Measurements from ENCODE around the gene BANK1.

- no peak for TF ChIP-seq MAX (IDR thresholded peaks at IDR 0.05)
- TF ChIP-seq TAF1 (IDR thresholded peaks at IDR 0.05; ENCODE audit: low read depth): no peak
- TF ChIP-seq RAD21 (IDR thresholded peaks at IDR 0.05; ENCODE audit: low read depth): no peak
- no peak for TF ChIP-seq REST (IDR thresholded peaks at IDR 0.05; ENCODE audit: low read depth)
- TF ChIP-seq EP300 (IDR thresholded peaks at IDR 0.05; ENCODE audit: borderline replicate concordance): peak; percentile 75; the same call in 1 of the 2 replicates
- TF ChIP-seq FOXM1 (IDR thresholded peaks at IDR 0.05; ENCODE audit: borderline replicate concordance, low read depth): peak; percentile 60; the same call in 1 of the 2 replicates
- no peak for TF ChIP-seq CEBPB (IDR thresholded peaks at IDR 0.05)
- no peak for TF ChIP-seq CREB1 (IDR thresholded peaks at IDR 0.05; ENCODE audit: low read depth)
- no peak for TF ChIP-seq YY1 (IDR thresholded peaks at IDR 0.05; ENCODE audit: low read depth)
- TF ChIP-seq TEAD4 (IDR thresholded peaks at IDR 0.05): peak; percentile 78
- no peak for TF ChIP-seq ZBTB7A (IDR thresholded peaks at IDR 0.05; ENCODE audit: low read depth)
- TF ChIP-seq TCF12 (IDR thresholded peaks at IDR 0.05; ENCODE audit: low read depth): no peak
- peak; percentile 51 for TF ChIP-seq NFIC (IDR thresholded peaks at IDR 0.05)
- no peak for TF ChIP-seq EGR1 (IDR thresholded peaks at IDR 0.05)
Observed at GRCh38 chr4:101989551-101989950, 199.0 kb downstream of the BANK1 start.

Data from Ishikawa (cell line).